HepG2 (cell line): ENCODE measurements around the gene MCF2L. TPM values are rescaled to one million over a fixed set of nuclear protein-coding genes. Genes with fewer than 3 reads are reported as not detected.

Experiments used
- ATAC-seq: fragments of 200-7000 bp; cut with Tn5 transposase; 3 replicates; pipeline ENCODE4 v1.9.1; 2020; ENCODE audit warnings: mild to moderate bottlenecking, moderate library complexity
- BruUV-seq: library from RNA; stranded (reverse); fragments of 400-500 nt; replicated peaks from 2 replicates; lab custom pipeline; 2021; lab: Mats Ljungman, UMichigan
- CTCF ChIA-PET: fragments of 300-600 bp; formaldehyde crosslinking; extraction: SDS; loops from one replicate; lab custom pipeline; 2021; ENCODE audit warnings: low total read pairs, inconsistent platforms, low intra/inter-chr PET ratio; lab: Yijun Ruan, JAX
- POLR2A ChIA-PET: fragments of 350-600 bp; sonication (Branson Sonifier 250); formaldehyde crosslinking; loops from one replicate; lab custom pipeline; 2020; ENCODE audit warnings: antibody characterized with exemption, inconsistent platforms; lab: Yijun Ruan, JAX
- DNase-seq: peaks from one replicate; pipeline ENCODE4 v3.0.0-alpha.2; 2015; ENCODE audit warnings: low spot score
- FAIRE-seq: peaks from 3 replicates; lab custom pipeline; 2011; peaks lifted over from hg19 to GRCh38; lab: Jason Lieb, UNC
- H2AFZ ChIP-seq: one replicate; pipeline ENCODE4 v1.6.1; 2011; ENCODE audit warnings: low read length, inconsistent platforms
- H3K27ac ChIP-seq: fragments of 300-600 bp; 3 replicates; pipeline ENCODE4 v1.8.0; 2011; ENCODE audit warnings: mixed run types, mild to moderate bottlenecking, mixed read lengths, low read length, inconsistent platforms; ENCODE audit not compliant: insufficient read depth; ENCODE audit errors: extremely low read length
- H3K27me3 ChIP-seq, 2 experiments: fragments of 200-600 bp in 1 of 2; 2 replicates in 1 of 2; 3 replicates in 1 of 2; pipeline versions ENCODE4 v1.6.0 to v1.8.0; 2011; ENCODE audit warnings: low read length in 2 of 2, mild to moderate bottlenecking in 2 of 2, moderate library complexity in 2 of 2, inconsistent platforms in 1 of 2; ENCODE audit not compliant: insufficient read depth in 2 of 2, control insufficient read depth in 1 of 2
- H3K36me3 ChIP-seq, 2 experiments: fragments of 200-600 bp in 1 of 2; replicated peaks in 1 of 2; 2 replicates in 1 of 2; 3 replicates in 1 of 2; pipeline versions ENCODE4 v1.5.1 to v1.8.0; 2011; ENCODE audit warnings: low read length in 2 of 2, inconsistent platforms in 1 of 2; ENCODE audit not compliant: insufficient read depth in 2 of 2, control insufficient read depth in 1 of 2
- H3K4me1 ChIP-seq: 2 replicates; pipeline ENCODE4 v1.5.1; 2012; ENCODE audit warnings: low read length, inconsistent platforms; ENCODE audit not compliant: insufficient read depth
- H3K4me2 ChIP-seq: 2 replicates; pipeline ENCODE4 v1.6.0; 2011; ENCODE audit warnings: low read depth, low read length, inconsistent platforms
- H3K4me3 ChIP-seq, 3 experiments: fragments of 200-600 bp in 1 of 3; sonication (generic), shearing (Covaris generic) in 1 of 3; replicated peaks in 1 of 3; 2 replicates each; pipeline ENCODE4 v1.5.1; 2011 to 2016; ENCODE audit warnings: low read length in 3 of 3, inconsistent platforms in 2 of 3, low read depth in 2 of 3, mild to moderate bottlenecking in 2 of 3, control low read depth in 1 of 3, mixed read lengths in 1 of 3; ENCODE audit not compliant: insufficient read depth in 1 of 3
- H3K79me2 ChIP-seq: one replicate; pipeline ENCODE4 v1.6.1; 2011; ENCODE audit warnings: low read length, inconsistent platforms; ENCODE audit not compliant: insufficient read depth
- H3K9ac ChIP-seq: 2 replicates; pipeline ENCODE4 v1.6.0; 2011; ENCODE audit warnings: mild to moderate bottlenecking, low read depth, low read length, inconsistent platforms; ENCODE audit not compliant: insufficient read depth
- H3K9me3 ChIP-seq: 2 replicates; pipeline ENCODE4 v1.5.1; 2012; ENCODE audit warnings: mild to moderate bottlenecking, low read length
- H4K20me1 ChIP-seq: 2 replicates; pipeline ENCODE4 v1.6.0; 2011; ENCODE audit warnings: inconsistent platforms, mild to moderate bottlenecking, low read length, moderate library complexity; ENCODE audit not compliant: insufficient read depth
- AGO2 ChIP-seq: fragments of 200-400 bp; formaldehyde crosslinking; optimal IDR thresholded peaks from 2 replicates; pipeline ENCODE3; 2017; ENCODE audit warnings: mild to moderate bottlenecking, low read depth, low read length, moderate library complexity
- GTF3A ChIP-seq: sonication (generic); formaldehyde crosslinking; conservative IDR thresholded peaks from 2 replicates; pipeline ENCODE4 v1.4.0; 2020; ENCODE audit warnings: mild to moderate bottlenecking, missing genetic modification reagents
- PCBP2 ChIP-seq: fragments of 200-400 bp; formaldehyde crosslinking; optimal IDR thresholded peaks from 2 replicates; pipeline ENCODE3; 2018; ENCODE audit warnings: low read length, low read depth; ENCODE audit not compliant: poor library complexity, severe bottlenecking
- WGBS: methylation state at CpG from one replicate; pipeline ENCODE4 v1.1.6; 2017; ENCODE audit warnings: low lambda C conversion rate; 5-methylcytosine and 5-hydroxymethylcytosine counted together
- in situ Hi-C: cut with HindIII; loops from 2 replicates; pipeline ENCODE4 v1.10.0; 2017; ENCODE audit warnings: low pct_unique_long_range_greater_than_20kb; ENCODE audit not compliant: extremely low pct_ligation_motif_present
- intact Hi-C: fragments of 100-400 bp; cut with micrococcal nuclease; formaldehyde crosslinking; loops from one replicate; pipeline ENCODE4 v1.10.0; 2022; ENCODE audit not compliant: unreplicated experiment
- polyA plus RNA-seq, 8 experiments: library from polyadenylated mRNA; depleted of rRNA in 3 of 8; stranded (reverse) in 7 of 8; unstranded in 1 of 8; fragments of >200 nt; fragmentation: Illumina TruSeq in 4 of 8; extraction: Trizol in 4 of 8; gene quantifications; 2 replicates each; pipeline versions ENCODE4 v1.2.1 to v1.2.3, GENCODE V29; 2011 to 2016; ENCODE audit warnings: low read depth in 4 of 8, missing spikeins in 1 of 8, mixed read lengths in 1 of 8; ENCODE audit not compliant: insufficient read depth in 1 of 8
- total RNA-seq, 5 experiments: library from RNA; depleted of rRNA; stranded (reverse); fragments of >200 nt; fragmentation: Illumina TruSeq; extraction: Trizol; gene quantifications; 2 replicates each; pipeline ENCODE4 v1.2.3, GENCODE V29; 2016; ENCODE audit warnings: low read depth in 1 of 5

The MCF2L gene
- total and polyA plus RNA-seq, 2 of the 13 experiments (the other 11 are each of a cell fraction or from before 2014, with no cell fraction given) = 19.4 to 28.4 TPM

DNA sequence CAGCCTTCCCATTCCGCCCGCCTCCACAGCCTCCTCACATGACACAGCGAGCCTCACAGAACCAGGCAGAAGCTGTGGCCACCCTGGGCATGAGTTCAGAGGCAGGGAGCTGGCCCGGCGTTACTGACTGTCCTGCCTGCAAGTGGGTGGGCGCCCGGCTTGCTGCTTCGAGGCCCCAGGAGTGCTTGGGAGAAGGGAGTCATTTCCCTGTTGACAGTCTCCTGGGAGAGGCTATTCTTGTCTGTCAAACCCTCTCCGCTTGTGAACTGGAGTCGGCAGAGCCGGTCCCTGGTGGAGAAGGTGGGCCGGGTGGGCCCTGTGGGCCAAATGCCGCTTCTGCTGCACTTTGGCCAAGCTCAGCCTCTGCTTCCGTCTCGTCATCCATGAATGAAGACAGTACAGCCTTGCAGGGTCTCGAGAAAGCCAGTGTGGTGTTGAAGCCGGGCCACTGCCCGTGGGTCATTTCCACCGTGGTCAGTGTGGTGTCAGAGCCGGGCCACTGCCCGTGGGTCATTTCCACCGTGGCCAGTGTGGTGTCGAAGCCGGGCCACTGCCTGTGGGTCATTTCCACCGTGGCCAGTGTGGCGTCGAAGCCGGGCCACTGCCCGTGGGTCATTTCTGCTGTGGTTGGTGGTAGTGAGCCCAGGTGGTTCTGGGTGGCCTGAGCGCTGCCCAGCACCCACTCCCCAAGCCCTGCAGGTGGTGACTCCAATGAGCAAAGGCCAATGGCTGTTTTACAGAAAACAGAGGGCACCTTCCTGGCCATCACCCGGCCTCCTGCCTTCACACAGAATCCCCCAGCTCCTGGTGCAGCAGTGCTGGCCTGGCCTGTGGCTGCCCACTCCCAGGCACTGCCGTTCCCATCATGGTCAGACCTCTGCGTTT is 123.1 kb downstream of the MCF2L start (continued):
- TF ChIP-seq GTF3A (CRISPR knock-in tag) = no peak
- TF ChIP-seq, all 625 proteins: peak for 0

- POLR2A ChIA-PET = no interaction called here
- no peak for FAIRE-seq
- H3K4me3 ChIP-seq = no peak overlapping the region
These were observed 124.0 kb downstream of the MCF2L start for GRCh38 chr13:113092776-113093579.

More at GRCh38 chr13:113092776-113093579, 124.0 kb downstream of the MCF2L start:
- intact Hi-C loops = no loop called here
- Histone ChIP-seq H3K27ac (no peak overlapping the region), H3K4me1 (no peaks in the 10 kb centered on the region), H3K4me2 (no peak overlapping the region), H3K9ac (no peak overlapping the region), H4K20me1 (no peaks in the 10 kb centered on the region), H2AFZ (no peak overlapping the region), H3K27me3 (no peaks in the 10 kb centered on the region), H3K36me3 (peaks cover 2 to 17% of the 10 kb centered on the region in 2 experiments; a peak in 3 of 5 replicates), H3K79me2 (no peaks in the 10 kb centered on the region), H3K9me3 (no peaks in the 10 kb centered on the region)
- in situ Hi-C loops = no loop called here
- WGBS = 95% methylated on average over 13 of the region's 25 CpGs
- TF ChIP-seq PCBP2 (no peak), AGO2 (peak; percentile 23)
- no TSS peak for BruUV-seq
- ATAC-seq = no peak
- no peak for DNase-seq
- CTCF ChIA-PET = no interaction called here
